NCI-H2227 (cell line): ENCODE data around the gene KCNC4.

Source experiments
- DNase-seq: peaks from one replicate; lab custom pipeline; 2025; ENCODE audit not compliant: unreplicated experiment; lab: John Stamatoyannopoulos, UW

KCNC4 gene

DNA sequence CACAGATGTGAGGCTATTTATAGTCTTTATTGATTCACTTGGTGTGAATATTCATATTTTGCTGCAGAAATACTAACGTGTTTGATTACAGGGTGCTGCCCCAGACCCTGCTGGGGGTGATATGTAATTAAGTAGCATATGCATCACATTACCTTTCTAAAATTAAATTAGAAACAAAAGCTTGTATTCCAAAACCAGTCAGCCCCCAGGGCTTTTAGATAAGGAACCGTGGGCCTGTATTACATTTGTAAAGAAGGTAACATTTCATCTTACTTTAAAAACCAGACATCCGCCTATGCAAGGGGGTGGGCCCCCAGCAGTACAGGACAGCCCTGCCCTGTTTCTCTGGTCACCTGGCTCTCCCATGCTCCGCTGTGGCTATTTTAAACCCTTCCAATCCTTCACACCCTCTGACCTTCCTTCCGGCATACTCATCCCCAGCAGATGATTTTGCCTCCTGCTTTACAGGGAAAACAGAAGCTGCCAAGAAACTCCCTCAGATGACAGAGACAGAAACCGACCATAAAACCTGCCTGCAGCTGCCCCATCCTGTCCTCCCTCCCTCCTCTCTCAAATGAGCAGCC is 22.0 kb upstream of the KCNC4 start:
- DNase-seq = peak; percentile 13

DNA sequence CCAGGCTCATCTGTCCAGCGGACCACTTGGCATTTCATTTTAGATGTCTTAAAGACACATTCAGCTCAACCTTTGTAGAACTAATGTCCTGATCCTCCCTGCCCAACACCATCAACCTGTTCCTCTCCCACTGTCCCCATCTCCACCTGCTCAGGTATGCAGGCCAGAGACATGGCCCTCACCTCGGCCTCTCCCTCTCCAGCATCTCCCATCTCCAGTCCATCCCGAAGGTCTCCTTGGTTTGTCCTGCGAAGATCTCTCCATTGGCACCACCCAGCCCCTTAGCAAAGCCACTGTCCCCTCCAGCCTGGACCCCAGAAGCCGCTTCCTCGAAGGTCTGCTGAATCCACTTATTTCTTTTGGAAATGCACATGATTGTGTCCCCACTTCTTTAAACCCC is 20.9 kb upstream of the KCNC4 start:
- DNase-seq = no peak

DNA sequence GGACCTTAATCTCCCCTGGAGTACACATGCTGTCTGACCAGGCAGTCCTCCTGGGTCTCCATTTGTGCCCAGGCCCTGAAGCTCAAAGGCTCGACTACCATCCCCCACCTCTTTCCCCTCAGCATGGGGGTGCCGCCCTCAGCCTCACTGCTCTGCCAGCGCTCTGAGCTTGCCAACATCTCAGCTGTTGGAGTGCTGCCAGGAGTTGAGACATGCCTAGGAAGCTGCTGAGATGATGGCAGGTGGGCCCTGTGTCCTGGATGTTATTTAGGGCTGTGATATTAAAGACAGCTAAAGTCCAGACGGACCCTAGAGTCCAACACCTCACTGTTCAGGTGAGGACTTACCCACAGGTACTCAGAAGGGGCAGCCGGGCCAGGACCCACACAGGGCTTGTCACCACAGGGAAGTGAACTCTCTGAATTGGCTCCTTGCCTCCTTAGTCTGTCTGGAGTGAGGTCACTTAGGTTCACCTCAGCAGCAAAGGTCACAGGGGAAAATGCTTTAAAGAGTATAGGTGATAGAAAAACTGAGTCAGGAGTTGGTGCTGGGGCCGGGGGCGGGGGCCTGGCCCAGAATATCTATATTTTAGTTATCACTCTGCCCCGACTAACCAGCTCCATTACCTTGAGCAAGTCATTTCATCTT is 19.7 kb upstream of the KCNC4 start:
- DNase-seq = peak; percentile 22

DNA sequence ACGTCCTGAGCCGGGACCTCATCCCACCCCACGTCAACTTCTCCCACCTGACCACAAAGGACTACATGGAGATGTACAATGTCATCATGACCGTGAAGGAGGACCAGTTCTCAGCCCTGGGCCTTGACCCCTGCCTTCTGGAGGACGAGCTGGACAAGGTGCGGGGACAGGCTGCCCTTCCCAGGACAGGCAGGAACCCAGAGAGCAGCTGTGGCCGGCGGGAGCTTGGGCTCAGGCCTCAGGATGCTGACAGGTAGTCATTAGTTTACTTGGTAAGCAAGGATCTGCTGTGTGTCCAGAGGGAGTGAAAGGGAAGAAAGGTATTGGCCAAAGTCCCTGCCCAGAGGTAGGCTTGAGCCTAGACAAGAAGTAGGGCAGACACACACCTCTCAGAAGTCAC is 17.6 kb upstream of the KCNC4 start:
- DNase-seq = no peak

DNA sequence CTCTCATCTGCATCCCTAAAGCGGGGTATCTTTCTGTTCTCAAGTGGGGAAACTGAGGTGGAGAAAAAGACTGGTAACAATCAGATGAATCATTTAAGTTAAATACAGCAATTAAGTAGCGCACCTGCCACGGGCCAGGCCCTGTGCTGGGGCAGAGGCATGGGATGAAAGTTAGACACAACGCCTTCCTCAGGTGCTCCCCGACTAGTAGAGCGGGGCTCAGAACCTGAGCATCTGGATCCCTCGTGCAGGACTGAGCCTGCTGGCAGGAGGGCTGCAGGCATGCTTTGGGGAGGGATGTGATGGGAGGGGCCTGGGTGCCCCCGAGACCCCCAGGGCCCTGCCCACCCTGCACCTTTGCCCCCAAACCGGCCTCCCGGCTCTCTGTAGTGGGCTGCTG is 14.9 kb upstream of the KCNC4 start:
- no peak for DNase-seq

DNA sequence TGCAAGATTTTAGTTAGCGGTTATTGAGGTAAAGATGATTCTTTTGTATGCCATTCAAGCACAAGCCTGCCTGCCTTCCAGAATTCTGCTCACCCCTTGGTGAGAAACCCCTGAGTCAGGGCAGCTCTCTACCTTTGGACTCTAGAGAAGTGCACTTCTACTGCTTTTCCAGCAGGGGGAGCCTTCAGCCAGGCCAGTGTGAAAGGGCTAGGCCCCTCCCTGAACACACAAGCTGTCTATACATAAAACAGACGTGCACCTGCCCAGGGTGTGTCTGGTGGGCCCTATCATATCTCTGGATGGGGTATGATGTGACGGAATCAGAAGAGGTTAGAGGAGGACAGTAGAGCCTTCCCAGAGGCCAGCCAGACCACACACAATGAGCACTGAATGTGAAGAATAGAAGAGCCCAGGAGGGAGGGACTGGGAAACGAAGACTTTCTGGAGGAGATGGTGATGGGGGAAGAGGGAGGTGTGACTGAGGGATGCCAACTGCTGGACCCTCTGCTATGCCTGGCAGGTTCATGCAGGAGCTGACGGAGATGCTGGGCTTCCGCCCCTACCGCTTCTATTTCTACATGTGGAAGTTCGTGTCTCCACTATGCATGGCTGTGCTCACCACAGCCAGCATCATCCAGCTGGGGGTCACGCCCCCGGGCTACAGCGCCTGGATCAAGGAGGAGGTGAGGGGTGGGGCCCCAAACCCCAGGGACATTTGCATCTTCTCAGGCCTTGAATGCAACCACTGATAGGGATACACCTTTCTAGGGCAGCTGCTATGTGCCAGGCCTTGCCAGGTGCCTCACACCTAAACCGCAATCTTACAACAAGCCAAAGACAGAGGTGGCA is 13.0 kb upstream of the KCNC4 start:
- peak; percentile 68 for DNase-seq

DNA sequence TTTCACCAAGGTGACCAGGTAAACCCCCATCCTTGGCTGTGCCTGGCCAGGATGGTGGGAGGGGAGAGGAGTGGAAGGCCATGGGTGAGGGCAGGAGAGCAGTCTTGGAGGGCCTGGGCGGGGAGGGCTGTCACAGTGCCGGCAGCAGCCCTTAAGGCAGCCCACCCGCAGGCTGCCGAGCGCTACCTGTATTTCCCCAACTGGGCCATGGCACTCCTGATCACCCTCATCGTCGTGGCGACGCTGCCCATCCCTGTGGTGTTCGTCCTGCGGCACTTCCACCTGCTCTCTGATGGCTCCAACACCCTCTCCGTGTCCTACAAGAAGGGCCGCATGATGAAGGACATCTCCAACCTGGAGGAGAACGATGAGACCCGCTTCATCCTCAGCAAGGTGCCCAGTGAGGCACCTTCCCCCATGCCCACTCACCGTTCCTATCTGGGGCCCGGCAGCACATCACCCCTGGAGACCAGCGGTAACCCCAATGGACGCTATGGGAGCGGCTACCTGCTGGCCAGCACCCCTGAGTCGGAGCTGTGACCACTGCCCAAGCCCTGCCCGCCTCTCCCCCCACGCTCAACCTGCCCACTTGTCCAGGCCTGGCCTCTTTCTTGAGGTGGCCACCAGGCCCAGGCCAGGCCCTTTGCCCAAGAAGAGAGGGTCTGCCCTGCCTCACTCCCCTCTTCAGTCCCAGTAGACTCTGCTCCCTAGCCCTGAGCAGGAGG is 12.0 kb upstream of the KCNC4 start:
- DNase-seq = no peak

DNA sequence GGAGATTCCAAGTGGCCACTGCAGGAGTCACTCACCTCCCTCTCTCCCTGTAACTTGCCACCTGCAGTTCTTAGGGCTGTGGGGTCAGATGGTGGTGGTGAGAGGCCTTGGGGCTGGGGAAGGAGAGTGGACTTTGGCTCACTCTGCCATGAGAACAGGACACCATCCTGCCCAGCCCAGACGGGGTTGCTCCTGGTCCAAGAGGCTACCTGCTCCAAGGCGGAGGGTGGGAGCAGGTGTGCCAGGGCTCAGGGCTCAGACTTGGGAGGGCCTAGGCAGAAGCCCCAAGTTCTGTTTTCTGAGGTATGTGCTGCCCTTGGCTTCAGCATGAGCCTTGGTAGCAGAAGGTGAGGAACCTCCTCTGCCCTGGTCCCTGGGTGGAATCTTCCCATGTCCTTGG is 11.4 kb upstream of the KCNC4 start:
- no peak for DNase-seq

DNA sequence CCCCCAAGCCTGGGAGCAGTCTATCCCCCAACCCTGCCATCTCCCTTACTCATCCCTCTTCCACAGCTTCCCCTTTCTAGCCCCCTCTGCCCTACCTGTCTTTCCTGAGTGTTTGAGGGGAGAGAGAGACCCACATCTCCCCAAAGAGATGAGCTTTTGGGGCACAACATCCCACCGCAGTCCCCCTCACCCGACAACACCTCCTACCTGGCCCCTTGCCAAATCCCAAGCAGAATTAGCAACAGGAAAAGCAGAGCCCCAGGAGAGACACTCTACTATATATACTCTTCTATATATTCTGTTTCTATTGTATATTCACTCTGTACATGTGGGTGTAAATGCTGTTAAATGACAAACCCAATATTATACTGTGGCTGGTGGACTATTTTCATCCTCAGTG is 9.9 kb upstream of the KCNC4 start:
- DNase-seq = no peak

DNA sequence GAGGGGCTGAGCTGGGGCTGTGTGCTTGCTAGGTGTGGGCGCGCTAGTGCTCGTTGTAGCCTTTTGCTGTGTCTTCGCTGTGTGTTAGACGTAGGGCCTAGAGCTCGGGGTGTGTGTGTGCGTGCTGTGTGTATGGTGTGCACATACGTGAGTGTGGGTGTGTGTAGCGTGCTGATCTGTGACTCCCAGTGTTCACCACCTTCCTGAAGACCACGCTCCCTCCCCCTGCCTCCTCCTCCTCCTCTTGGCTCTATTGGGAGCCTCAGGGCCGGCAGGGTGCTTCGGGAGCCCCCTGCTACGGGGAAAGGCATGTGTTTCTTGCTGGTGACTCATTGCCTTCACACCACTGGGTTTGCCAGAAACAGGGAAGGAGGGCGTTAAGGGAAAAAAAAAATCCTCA is 9.4 kb upstream of the KCNC4 start:
- peak; percentile 9 for DNase-seq

DNA sequence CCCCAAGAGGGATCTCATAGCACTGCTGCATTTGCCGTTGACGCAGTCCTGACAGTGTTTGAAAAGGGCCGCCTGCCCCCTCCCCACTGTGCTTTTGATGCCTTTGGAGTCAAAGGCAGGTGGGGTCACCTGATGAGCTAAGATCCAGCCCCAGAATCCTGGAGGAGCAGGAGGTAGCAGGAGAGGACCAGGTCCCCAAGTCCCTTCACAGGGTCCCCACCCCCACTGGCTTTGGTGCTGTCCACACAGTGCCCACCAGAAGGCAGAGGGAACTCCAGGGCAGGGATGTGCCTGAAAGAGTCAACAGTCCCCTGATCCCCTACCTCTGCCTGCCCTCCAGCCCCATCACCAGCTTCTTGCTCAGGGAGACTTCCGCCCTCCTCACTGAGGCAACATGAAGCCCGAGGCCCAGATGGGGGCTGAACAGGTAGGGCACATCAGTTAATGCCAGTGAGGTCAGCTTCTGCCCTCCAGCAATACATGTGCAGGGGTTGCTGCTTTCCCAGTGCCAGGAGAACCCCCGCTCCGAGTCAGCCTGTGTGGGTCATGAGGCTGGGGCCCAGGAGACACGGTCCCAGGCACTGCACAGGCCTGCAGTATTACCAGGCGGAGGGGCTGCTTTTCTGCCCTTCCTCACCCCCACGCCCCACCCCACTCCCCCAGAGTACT is 8.8 kb upstream of the KCNC4 start:
- no peak for DNase-seq

DNA sequence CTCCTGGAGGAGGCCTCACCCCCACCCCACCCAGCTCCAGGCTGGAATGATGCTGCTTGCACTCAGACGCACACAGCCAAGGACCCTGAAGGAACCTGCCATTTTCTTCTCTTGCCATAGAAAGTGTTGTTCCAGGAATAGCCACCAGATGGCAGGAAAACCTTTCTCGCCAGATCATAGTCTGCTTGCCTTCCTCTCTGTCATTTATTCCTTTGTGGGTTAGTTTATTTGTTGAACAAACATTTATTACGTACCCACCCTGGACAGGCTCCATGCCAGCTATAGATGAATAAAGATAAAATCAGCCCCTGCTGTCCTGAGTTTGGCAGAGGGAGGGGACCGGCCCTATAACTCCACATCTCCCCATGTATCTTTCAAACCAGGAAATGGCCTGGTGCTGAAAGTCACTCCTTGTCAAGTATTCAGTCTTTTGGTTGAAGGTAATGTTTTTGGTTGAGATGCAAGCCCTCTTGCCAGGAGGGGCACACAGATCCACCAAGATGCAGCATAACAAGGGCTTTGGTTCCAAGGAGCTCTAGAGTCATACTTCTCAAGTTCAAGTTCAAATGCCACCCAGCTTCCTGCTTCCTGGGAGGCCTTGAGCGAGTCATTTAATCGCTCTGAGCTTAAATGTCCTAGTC is 7.0 kb upstream of the KCNC4 start:
- DNase-seq = peak; percentile 85

DNA sequence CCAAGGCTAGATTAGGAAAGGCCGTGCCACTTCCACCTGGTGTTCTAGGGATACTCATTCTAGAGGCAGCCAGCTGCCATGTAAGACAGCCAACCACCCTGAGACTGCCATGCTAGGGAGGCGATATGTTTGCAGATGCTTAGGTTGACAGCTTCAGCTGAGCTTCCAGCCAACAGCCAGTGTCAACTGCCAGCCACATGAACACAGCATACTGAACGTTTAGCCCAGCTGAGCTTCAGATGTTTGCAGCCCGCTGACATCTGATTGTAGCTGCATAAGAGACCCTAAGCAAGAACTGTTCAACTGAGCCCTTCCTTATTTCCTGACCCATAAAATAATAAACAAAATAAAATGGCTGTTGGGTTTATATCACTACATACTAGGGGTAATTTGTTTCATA is 5.0 kb upstream of the KCNC4 start:
- no peak for DNase-seq

DNA sequence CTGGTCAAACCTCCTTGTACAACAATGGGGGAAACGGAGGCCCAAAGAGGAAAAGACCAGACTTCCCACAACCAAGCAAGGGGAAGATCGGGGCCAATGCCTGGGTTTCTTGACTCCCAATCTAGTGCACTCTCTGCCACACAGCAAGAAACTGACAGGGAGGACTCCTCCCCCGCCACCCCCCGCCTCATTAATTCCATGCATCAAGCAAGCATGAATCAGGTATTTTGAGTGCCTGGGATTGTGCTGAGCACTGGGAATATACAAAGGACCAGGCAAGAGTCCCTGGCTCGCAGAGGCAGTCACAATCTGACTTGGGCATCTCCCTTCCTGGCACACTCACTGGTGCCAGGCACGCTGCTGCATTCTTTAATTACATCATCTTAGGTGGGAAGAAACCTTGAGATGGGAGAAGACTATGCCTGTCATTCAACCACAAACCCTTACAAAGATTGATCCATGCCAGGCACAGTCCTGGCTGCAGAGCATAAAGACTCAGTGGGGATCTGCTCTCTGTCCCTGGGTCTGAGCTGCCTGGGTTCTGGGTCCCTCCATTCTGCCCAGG is 4.4 kb upstream of the KCNC4 start:
- no peak for DNase-seq

DNA sequence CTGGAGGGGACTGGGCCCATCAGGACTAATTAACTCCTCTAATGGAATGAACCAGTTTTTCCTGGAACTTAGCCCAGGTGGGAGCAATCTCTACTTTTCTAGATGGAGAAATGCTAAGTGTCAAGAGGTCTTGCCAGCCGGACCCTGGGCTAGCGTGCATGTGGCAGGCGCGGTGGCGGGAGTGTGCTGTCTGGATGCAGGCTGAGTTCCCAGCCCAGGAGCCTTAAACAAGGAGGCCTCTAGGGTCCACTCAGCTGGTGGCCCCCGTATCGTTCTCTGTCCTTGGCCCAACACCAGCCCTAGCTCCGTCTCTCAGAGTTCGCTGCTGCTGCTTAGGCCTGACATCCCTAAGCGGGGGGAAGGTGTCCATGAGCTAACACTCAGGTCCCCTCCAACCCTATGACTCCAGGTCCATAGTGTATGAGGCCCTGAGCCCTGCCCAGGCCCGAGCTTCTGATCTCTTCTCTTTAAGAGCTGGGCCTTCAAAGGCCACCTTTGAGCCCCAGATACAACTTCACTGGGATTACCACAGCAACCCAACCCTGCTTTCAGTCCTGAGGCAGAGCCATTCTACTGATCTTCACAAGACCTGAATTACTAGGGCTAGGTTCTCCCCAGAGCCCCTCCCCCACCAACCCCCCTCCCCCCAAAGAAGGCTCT is 3.7 kb upstream of the KCNC4 start:
- DNase-seq = no peak

DNA sequence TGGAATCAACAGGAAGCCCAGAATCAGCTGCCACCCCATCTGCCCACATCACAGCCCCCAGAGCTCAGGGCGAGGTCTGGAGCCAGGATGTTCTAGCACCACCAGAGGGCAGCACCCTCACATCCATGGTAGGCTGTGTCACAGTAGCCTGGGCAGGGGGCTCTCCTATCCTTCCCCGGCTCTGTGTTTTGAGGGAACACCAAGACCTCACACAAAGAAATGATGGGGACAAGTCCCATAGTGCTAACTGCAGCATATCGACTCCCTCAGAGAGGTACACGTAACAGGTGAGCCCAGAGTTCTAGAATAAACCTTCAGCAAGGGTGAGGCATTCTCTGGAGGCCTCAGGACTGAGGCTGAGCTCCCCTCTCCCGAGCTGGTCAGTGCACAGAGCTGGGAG is 2.3 kb upstream of the KCNC4 start:
- peak; percentile 82 for DNase-seq

DNA sequence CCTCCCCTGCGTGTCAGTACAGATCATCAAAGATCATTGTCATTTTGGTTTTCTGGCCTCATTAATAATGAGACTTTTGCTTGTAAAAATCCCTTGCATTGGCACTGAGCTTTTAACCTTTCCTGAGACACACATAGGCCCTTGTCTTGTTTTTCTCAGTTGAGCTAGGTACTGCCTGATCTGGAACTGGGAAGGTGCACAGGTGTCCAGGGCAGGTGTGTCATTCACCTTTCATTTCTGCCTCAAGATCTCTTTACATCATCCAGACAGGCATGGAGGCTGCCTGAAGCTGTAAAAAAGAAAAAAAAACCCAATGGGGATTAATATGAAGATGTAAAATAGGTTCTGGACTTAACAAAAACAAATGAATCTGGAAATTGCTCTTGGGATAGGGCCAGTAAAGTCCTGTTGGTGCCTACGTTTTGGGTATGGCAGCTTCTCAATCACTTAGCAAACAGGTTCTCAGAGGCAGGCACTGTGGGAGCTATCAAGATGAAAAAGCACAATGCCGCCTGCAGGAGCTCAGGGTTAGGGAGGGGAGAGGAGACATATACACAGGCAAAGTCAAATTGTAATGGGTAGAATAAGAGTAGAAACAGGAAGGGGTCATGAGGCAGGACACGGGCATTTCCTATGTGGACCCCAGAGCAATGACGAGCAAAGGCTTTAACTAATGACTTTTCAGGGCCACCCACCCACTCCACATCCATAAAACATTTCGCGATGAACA is 1.0 kb upstream of the KCNC4 start:
- DNase-seq = peak; percentile 39

DNA sequence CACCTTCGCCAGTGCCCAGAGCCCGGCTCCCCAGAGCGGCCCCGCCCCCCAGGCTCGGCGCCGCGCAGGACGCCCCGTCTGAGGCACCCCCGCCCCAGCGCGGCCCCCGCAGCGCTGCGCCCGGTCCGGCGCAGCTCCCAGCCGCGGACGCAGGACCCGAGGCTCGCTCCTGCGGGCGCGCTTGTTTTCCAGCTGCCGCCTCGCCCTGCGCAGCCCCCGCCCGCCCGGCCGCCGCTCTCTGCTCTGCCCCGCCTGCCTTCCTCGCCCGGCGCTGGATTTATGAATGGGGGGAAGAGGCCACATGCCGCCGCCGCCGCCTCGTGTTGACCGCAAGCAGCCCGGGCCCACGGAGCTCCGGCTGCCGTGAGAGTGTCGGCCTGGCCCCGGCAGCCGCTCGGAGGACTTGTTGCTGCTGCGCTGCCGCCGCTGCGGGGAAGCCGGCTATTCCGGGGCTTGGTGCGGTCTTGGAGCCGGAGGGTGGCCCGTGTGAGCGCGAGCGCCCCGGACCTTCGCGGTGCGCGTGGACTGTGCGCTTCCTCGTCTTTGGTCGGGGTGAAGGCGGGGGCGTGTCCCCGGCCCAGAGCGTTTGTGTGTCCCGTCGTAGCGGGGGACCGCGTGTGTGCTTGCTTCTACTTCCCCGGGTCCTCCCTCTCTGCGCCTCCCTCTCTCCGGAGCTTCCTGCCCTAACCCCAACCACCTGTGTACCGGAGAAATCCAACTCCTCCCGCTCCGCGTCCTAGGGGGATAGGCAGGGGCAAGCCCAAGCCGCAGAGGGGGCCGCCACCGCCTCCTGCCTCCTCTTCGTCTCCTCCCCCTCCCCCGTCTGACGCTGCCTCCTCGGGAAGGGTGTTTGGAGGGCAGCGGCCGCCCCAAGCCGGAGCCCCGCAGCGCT is 736 bp downstream of the KCNC4 start:
- peak; percentile 76 for DNase-seq
